ENCODE measurements around the gene AMACR.

The AMACR gene

DNA sequence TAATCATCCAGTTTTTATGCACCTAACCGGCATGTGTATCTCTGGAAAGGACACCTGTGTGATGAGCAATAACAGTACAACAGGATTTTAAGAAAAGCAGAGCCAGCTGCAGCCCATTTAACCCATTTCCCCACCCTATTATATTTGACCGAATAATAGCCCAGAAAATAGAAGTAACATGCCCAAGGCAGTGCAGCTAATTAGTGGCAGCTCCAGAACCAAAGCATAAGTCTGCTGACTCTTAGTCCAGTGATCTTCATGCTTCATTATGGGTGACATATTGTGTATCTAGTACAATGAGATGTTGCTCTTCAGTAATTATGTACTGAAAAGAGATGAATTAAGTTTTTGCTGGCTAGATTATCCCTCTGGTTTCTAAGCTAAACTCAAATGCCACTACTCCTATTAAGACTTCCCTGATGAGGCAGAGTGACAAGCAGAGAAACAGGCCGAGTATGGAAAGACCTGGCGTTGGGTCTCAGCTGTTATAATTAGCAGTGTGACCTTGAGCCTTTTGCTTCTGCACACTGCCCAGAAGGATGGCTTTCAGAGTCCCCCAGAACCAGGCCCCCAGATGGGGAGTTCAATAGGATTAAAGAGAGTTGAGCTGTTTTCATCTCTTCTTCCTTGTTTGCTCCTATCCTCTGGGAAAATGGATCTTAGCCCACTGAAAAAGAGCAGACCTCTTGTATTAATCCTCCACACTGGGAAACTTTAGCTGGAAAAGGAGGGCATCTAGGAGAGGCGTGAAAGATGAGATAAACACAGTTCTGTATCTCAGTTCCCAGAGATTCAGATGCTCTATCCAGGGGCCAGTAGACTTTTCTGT lies 45.9 kb upstream of the AMACR start:
- TF ChIP-seq, protein P1, sequence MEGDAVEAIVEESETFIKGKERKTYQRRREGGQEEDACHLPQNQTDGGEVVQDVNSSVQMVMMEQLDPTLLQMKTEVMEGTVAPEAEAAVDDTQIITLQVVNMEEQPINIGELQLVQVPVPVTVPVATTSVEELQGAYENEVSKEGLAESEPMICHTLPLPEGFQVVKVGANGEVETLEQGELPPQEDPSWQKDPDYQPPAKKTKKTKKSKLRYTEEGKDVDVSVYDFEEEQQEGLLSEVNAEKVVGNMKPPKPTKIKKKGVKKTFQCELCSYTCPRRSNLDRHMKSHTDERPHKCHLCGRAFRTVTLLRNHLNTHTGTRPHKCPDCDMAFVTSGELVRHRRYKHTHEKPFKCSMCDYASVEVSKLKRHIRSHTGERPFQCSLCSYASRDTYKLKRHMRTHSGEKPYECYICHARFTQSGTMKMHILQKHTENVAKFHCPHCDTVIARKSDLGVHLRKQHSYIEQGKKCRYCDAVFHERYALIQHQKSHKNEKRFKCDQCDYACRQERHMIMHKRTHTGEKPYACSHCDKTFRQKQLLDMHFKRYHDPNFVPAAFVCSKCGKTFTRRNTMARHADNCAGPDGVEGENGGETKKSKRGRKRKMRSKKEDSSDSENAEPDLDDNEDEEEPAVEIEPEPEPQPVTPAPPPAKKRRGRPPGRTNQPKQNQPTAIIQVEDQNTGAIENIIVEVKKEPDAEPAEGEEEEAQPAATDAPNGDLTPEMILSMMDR (IDR thresholded peaks at IDR 0.05): no peak
- Histone ChIP-seq H3K36me3 (no peaks in the 10 kb centered on the region), H3K4me1 (ENCODE audit: control insufficient read depth in 1 of 2, insufficient read depth in 1 of 2, low read depth in 1 of 2, low read length in 1 of 2) (peaks cover 6 to 7% of the 10 kb centered on the region in 2 experiments), H3K4me3 (ENCODE audit: low read depth in 1 of 2, low read length in 1 of 2) (no peak overlapping the region), H3K27me3 (no peaks in the 10 kb centered on the region), H3K27ac (no peak overlapping the region), H3K9me3 (no peaks in the 10 kb centered on the region)

GRCh38 chr5:34053133-34053532 lies 45.3 kb upstream of the AMACR start:
- Histone ChIP-seq H3K27me3 (no peaks in the 10 kb centered on the region), H3K27ac (no peak overlapping the region), H3K36me3 (no peaks in the 10 kb centered on the region), H3K4me3 (ENCODE audit: low read depth in 1 of 2, low read length in 1 of 2) (no peak overlapping the region), H3K9me3 (no peaks in the 10 kb centered on the region), H3K4me1 (ENCODE audit: control insufficient read depth in 1 of 2, insufficient read depth in 1 of 2, low read depth in 1 of 2, low read length in 1 of 2) (peaks cover 12 to 13% of the 10 kb centered on the region in 2 experiments)
- TF ChIP-seq, protein P1 (IDR thresholded peaks at IDR 0.05): no peak

GRCh38 chr5:34051374-34051980 lies 43.6 kb upstream of the AMACR start:
- peaks cover 29 to 30% of the 10 kb centered on the region in 2 experiments for H3K4me1 ChIP-seq (ENCODE audit: control insufficient read depth in 1 of 2, insufficient read depth in 1 of 2, low read depth in 1 of 2, low read length in 1 of 2)
- H3K36me3 ChIP-seq: no peaks in the 10 kb centered on the region
- no peaks in the 10 kb centered on the region for H3K27me3 ChIP-seq
- no peak overlapping the region for H3K4me3 ChIP-seq (ENCODE audit: low read depth in 1 of 2, low read length in 1 of 2)
- no peaks in the 10 kb centered on the region for H3K9me3 ChIP-seq
- no peak overlapping the region for H3K27ac ChIP-seq
- TF ChIP-seq, protein P1 (IDR thresholded peaks at IDR 0.05): no peak

GRCh38 chr5:34047774-34048572 lies 40.1 kb upstream of the AMACR start:
- Histone ChIP-seq H3K36me3 (no peaks in the 10 kb centered on the region), H3K4me3 (ENCODE audit: low read depth in 1 of 2, low read length in 1 of 2) (peak overlapping the region; percentile 1 to 20), H3K27ac (peak overlapping the region; percentile 81), H3K9me3 (no peaks in the 10 kb centered on the region), H3K4me1 (ENCODE audit: control insufficient read depth in 1 of 2, insufficient read depth in 1 of 2, low read depth in 1 of 2, low read length in 1 of 2) (peaks cover 56 to 61% of the 10 kb centered on the region in 2 experiments), H3K27me3 (no peaks in the 10 kb centered on the region)
- TF ChIP-seq, protein P1 (IDR thresholded peaks at IDR 0.05): no peak

GRCh38 chr5:34047143-34047542 lies 39.3 kb upstream of the AMACR start:
- TF ChIP-seq, protein P1 (IDR thresholded peaks at IDR 0.05): no peak
- Histone ChIP-seq H3K9me3 (no peaks in the 10 kb centered on the region), H3K4me1 (ENCODE audit: control insufficient read depth in 1 of 2, insufficient read depth in 1 of 2, low read depth in 1 of 2, low read length in 1 of 2) (peaks cover 64 to 69% of the 10 kb centered on the region in 2 experiments), H3K27ac (peak overlapping the region; percentile 81), H3K36me3 (no peaks in the 10 kb centered on the region), H3K4me3 (ENCODE audit: low read depth in 1 of 2, low read length in 1 of 2) (no peak overlapping the region), H3K27me3 (no peaks in the 10 kb centered on the region)
